ENCODE results near the gene TNFRSF25. TPM values are rescaled to one million over a fixed set of nuclear protein-coding genes. Genes with fewer than 3 reads are reported as not detected.
"Not testable (repeated sequence)": the region's sequence is repeated elsewhere in the genome, so short reads cannot be mapped to it uniquely, and the experiment has no call there.

The TNFRSF25 gene
- polyA plus RNA-seq, 4 donors, result 8.8 to 27.7 (median 12.4) TPM

- not testable (repeated sequence) for DNase-seq (ENCODE audit: low read depth in 4 of 4, low spot score in 3 of 4)
These were observed 10.0 kb downstream of the TNFRSF25 start for GRCh38 chr1:6455752-6456520.

- no peak for DNase-seq (ENCODE audit: low read depth in 4 of 4, low spot score in 3 of 4)
These were observed 10.9 kb downstream of the TNFRSF25 start for GRCh38 chr1:6454856-6455751.

GRCh38 chr1:6453895-6454855 is 11.8 kb downstream of the TNFRSF25 start:
- DNase-seq (ENCODE audit: low read depth in 4 of 4, low spot score in 3 of 4), result not testable (repeated sequence)

DNA sequence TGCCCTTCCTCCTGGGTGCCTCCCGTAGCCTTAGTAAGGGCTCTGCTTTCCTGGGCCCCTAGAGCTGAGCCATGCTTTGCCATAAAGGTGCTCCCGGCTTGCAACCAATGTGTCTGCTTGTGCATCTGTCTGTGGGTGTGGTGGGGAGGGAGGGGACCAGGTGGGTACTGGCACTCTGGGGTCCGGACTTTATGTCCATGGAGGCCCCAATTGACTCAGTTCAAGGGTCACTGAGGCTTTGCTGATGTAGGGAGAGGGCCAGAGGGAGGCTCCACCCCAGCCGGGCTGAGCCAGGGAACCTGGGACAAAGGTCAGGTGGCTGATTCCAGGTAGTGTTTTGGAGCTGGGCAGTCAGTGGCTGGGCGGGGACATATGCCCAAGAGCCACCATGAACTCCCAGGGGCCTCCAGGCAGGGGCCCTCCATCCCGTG is 15.0 kb downstream of the TNFRSF25 start:
- DNase-seq (ENCODE audit: low read depth in 4 of 4, low spot score in 3 of 4), result no peak

- DNase-seq (ENCODE audit: low read depth in 4 of 4, low spot score in 3 of 4), result not testable (repeated sequence)
These were observed 15.5 kb downstream of the TNFRSF25 start for GRCh38 chr1:6450486-6450885.

GRCh38 chr1:6450005-6450450 is 15.9 kb downstream of the TNFRSF25 start:
- no peak for DNase-seq (ENCODE audit: low read depth in 4 of 4, low spot score in 3 of 4)

- no peak for DNase-seq (ENCODE audit: low read depth in 4 of 4, low spot score in 3 of 4)
These were observed 17.0 kb downstream of the TNFRSF25 start for GRCh38 chr1:6448749-6449631.

DNA sequence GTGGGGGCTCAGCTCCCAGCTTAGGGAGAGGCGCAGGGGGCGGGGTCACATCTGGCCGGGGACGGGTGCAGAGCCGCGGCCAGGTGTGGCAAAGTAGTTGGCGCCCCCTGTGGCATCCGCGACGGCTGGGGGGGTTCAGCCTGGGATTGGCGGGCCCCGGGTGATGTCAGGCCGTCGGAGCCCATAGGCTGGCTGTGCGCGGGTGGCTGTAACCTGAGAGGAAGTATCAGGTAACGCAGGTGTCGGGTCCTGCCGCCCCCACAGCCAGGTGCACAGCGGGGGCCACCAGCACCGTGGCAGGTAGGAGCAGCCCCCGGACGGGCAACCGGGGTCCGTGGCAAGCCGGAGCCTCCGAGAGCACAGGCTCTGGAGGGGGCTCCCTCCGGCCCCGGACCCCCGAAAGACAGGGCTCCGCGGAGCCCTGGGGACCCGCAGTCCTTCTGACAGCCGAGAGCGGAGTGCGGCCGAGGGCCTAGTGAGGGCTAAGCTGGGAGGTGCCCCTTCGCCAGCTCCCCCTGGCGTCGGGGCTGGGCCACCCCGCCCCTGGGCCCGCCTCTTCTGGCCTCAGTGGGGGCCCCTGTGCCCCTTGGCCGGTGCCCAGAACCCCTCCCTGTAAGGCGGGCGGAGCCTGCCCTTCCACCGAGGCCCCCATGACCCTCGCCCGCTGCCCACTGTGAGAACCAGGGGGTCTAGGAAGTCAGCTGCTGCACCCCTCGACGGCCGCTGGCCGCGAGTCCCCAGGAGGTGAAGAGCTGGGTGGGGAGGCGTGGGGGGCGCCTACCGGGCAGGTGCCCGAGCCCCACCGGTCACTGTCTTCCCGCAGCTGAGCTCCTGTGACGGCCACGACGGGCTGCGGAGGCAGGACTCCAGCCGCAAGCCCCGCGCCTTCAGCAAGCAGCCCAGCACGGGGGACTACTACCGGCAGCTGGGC is 17.9 kb downstream of the TNFRSF25 start:
- DNase-seq (ENCODE audit: low read depth in 4 of 4, low spot score in 3 of 4), result no peak

DNA sequence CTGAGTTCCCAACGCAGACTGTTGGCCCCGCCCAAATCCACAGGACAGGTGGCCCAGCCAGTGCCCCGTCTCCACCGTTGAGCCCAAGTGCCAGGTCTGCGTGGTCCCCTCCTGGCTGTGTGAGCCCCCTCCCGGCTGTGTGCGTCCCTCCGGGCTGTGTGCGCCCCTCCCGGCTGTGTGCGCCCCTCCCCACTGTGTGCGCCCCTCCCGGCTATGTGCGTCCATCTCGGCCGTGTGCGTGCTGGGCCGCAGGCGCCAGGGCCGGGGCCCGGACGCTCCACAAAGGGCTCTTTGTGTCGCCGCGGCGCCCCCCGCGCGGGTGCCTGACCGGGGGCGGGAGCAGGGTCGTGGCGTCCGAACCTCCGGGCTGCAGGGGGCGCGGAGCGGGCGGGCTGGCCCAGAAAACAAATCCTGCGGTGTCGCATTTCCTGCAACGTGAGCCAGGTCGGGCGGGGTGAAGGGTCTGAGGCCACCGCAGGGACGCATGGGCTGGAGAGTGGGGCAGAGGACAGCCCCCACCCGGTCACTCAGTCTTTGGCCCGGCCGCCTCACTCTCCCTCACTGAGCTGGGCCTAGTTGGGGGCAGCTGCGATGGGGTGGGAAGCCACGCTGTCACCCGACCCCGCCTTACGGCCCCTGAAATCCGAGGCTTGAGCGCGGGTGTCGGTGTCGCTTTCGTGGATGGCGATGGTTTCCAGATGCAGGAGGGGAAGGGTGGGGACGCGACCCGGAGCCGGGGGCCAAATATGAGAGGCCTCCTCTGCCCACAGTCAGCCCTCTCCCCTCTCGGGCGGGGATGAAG is 18.8 kb downstream of the TNFRSF25 start:
- DNase-seq (ENCODE audit: low read depth in 4 of 4, low spot score in 3 of 4), result no peak

DNA sequence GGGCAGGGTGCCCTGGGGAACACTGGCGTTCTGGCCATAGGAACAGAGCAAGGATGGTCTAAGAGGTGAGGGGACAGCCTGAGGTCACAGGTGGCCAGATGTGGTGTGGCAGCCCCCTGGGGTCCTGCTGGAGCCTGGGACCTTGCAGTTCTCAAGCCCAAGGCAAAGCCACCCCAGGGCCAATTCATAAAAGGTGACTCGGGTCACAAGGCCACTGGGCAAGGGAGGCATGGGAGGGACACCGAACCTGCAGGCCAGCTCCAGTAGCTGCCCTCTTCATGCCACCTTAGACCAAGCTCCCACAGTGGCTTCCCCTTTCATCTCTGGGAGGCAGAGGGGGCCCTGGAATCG is 19.3 kb downstream of the TNFRSF25 start:
- no peak for DNase-seq (ENCODE audit: low read depth in 4 of 4, low spot score in 3 of 4)

DNA sequence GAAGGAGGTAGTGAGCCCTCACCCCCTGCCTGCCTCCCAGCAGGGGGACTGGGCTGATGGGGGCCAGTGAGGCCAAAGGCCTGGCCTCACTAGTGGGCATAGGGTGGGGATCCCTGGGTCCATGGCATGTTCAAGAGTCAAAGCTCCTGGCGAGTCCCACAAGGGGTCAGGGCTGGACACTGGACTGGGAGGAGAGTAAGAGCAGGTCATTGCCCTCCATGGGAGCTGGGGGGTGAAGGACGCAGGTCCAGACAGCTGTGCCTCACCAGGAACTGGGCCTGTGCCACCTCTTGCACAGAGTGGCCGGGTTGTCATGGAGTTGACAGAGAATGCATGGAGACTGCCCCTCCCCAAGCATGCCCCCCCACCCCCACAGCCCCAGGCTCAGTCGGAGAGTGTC is 20.0 kb downstream of the TNFRSF25 start:
- not testable (repeated sequence) for DNase-seq (ENCODE audit: low read depth in 4 of 4, low spot score in 3 of 4)

DNA sequence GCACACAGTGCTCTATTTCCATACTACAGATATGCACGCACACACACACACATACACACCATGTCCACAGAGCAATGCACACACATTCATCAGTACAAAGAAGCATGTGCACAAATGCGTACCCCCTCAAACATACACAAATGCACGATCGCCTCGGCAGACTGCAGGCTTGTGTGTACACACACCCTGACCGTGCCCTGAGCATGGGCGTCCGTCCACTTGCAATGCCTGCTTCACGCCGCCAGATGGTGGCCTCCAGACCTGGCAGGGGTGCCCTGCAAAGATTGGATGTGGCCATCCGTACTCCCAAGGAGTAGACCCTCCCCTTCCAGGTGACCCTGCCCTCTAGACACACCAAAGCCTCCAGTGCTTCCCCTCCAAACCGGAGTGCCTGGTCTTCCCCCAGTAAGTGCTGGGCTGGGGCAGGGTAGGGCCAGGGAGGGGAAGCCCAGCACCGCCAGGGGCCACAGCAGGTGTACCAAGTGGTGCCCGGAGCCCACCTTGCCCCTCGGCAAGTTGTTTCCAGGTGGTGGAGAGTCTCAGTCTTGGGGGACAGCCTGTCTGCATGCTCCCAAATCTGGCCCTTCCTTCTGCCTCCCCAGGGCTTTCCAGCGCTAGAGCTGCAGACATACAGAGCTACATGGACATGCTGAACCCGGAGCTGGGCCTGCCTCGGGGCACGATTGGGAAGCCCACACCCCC is 20.8 kb downstream of the TNFRSF25 start:
- DNase-seq (ENCODE audit: low read depth in 4 of 4, low spot score in 3 of 4), result no peak

GRCh38 chr1:6444377-6444776 is 21.6 kb downstream of the TNFRSF25 start:
- DNase-seq (ENCODE audit: low read depth in 4 of 4, low spot score in 3 of 4), result no peak

DNA sequence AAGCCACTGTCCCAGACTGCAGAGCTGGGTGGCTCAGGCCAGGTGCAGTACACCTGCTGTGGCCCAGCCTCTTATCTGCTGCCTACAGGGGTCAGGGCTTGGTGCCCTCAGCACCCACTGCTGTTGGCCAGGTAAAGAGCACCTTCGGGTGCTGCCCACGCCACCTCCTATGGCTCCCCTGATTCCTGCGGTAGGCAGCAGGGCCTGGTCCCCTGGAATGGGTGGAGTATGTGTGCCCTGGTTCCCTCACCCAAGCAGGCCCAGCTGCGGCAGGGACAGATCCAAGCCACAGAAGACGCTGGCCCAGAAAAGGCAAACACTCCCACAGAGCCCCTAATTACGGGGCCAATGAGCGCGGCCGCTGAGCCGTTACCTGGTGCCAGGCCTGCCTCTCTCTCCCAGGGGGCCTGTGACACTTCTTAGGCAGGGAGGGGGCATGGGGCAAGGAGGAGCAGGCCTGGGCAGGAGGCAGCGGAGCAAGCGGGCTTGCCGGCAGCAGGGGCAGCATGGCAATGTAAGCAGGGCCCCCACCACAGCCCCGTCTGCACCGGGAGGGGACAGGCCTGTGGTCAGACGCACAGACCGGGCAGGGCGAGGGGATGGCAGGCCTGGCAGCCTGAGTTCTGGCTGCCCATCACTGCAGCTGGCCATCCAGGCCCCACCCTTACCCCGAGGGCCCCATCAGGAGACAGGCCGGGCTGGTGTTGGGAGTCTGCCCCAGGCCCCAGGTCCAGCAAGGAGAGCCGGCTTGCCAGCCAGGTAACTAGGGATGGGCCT is 22.4 kb downstream of the TNFRSF25 start:
- DNase-seq (ENCODE audit: low read depth in 4 of 4, low spot score in 3 of 4), result no peak

DNA sequence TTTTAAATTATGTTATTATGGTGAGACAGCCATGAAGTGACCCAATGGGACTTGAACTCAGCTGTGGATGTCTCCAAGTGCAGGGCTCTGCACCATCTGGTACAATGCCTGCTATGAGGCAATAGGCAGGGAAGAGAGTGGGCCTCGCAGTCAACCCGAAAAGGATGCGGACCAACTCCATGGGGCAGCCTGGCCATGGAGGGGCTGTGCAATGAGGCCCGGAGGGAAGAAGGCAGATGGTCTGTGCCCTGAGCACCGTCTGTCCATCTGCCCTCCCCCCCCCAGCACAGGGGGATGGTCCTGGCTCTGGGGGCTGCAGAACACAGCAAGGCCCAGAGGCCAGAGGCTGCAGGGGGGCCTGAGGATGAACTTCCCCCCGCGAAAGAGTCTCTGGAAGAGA is 24.4 kb downstream of the TNFRSF25 start:
- DNase-seq (ENCODE audit: low read depth in 4 of 4, low spot score in 3 of 4), result no peak
